Fibroblast of villous mesenchyme (primary cell): ENCODE results near the gene R3HDM4. TPM values are rescaled to one million over a fixed set of nuclear protein-coding genes. Genes with fewer than 3 reads are reported as not detected.
A peak's percentile ranks its signal among the peaks of the same experiment; 100 is the strongest.

ENCODE experiments used
- DNase-seq: peaks from one replicate; pipeline ENCODE4 v3.0.0-alpha.2; 2010; ENCODE audit warnings: low read depth
- H3K4me3 ChIP-seq: 2 replicates; pipeline ENCODE4 v1.5.1; 2011; ENCODE audit warnings: low read depth, mild to moderate bottlenecking, low read length
- total RNA-seq: library from RNA; depleted of rRNA; stranded (reverse); fragments of >200 nt; gene quantifications from 2 replicates; pipeline ENCODE4 v1.2.3, GENCODE V29; 2012
- TF ChIP-seq, protein P1 (sequence below): IDR thresholded peaks from 2 replicates; pipeline ENCODE4 v1.5.1; 2012; ENCODE audit warnings: low read depth, mild to moderate bottlenecking, low read length; ENCODE audit not compliant: insufficient read depth

Gene R3HDM4
- total RNA-seq, 1 donor = 26.3 TPM

GRCh38 chr19:929891-930258, 16.9 kb upstream of the R3HDM4 start:
- TF ChIP-seq, protein P1, sequence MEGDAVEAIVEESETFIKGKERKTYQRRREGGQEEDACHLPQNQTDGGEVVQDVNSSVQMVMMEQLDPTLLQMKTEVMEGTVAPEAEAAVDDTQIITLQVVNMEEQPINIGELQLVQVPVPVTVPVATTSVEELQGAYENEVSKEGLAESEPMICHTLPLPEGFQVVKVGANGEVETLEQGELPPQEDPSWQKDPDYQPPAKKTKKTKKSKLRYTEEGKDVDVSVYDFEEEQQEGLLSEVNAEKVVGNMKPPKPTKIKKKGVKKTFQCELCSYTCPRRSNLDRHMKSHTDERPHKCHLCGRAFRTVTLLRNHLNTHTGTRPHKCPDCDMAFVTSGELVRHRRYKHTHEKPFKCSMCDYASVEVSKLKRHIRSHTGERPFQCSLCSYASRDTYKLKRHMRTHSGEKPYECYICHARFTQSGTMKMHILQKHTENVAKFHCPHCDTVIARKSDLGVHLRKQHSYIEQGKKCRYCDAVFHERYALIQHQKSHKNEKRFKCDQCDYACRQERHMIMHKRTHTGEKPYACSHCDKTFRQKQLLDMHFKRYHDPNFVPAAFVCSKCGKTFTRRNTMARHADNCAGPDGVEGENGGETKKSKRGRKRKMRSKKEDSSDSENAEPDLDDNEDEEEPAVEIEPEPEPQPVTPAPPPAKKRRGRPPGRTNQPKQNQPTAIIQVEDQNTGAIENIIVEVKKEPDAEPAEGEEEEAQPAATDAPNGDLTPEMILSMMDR = no peak
- no peak for DNase-seq
- H3K4me3 ChIP-seq = no peak overlapping the region

GRCh38 chr19:929203-929890, 16.3 kb upstream of the R3HDM4 start:
- TF ChIP-seq, protein P1 = no peak
- DNase-seq = no peak
- H3K4me3 ChIP-seq = no peak overlapping the region

DNA sequence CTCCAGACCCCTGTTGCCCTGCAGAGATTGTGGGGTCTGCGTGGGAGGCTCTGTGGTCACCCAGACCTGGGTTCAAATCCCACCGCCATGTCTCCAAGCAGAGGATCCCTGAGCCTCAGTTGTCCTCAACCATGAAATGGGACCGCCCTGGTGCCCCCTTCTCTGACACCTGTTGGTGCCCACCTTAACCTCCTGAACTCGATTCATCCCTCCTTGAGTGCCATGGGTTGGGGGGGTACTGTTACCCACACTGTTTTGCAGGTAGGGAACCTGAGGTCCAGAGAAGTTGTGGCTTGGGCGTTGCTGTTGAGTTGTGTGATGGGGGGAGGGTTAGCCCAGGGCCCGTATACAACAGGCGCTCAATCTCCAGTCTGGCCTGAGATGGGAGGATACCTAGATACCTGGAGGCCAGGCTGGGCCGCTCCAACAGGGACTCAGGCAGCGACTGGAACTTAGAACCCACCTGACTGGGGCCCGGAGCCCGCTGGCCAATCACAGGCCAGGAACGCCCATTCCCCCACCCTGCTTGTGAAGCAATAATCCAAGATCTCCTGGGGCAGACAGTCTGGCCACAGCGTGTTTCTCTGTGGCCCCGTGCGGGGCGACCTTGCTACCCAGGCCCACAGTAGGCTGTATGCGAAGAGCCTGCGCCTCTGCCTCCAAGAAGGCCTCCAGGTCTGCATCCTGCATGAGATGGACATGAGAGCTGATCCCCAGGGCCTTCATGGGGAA, 15.6 kb upstream of the R3HDM4 start:
- DNase-seq = peak; percentile 65
- TF ChIP-seq, protein P1 = no peak
- H3K4me3 ChIP-seq = peak overlapping the region; percentile 91

- H3K4me3 ChIP-seq = peak overlapping the region; percentile 91
- TF ChIP-seq, protein P1 = no peak
- peak; percentile 43 for DNase-seq
These were observed 14.9 kb upstream of the R3HDM4 start for GRCh38 chr19:927780-928401.

DNA sequence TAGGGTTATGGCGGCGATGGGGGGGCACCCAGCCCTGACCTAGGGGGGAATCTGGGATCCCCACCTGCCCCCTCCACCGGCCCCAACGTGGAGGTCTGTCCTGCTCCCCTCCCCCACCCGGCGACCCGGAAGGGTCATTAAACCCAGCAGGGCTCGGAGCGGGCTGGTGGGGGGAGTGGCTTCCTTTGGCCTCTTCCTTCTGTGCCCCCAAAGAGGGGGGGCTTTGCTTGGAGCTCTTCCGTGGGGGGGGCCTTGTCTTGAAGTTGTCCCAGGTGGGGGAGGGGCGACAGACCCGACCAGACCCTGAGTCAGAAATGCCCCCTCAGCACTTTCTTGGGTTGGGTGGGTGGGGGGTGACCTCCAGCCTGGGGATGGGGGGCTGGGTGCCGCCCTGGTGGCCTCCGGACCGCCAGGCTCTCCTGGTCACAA, 14.3 kb upstream of the R3HDM4 start:
- DNase-seq = no peak
- peak overlapping the region; percentile 91 for H3K4me3 ChIP-seq
- TF ChIP-seq, protein P1 = no peak

DNA sequence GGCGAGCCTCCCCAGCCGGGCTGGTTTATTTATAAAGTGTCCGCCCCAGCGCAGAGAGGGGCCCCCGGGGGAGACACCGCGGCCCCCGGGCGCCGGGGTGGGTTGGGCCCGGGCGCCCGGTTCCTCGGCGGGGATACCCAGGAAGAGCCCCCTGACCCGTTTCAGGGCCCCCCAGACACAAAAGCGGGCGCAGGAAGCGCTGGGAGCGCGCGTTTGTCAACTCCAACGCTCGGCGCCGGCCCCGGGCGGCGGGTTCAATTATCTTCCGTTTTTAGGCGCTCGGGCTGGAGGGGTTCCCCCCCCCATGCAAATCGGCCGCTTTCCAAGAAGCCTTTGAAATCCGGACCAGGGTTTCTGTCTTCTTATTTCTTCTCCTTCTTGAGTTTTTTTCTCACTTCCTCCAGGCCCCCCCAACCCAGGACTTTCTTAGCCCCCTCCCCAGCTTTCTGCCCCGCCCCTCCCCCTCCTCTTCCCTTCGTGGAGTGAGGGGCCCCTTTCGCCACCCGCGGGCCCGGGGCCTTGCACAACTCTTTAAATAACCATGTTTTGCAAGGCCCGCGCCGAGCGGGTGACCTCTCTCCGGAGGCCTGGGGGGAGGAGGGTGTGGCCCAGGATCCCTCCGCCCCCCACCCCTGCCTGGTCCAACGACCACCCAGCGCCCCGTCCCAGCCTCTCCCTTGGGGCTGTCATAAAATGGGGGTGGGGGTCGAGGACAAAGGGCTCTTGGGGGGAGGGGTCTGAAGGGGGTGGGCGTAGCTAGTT, 13.8 kb upstream of the R3HDM4 start:
- H3K4me3 ChIP-seq = peak overlapping the region; percentile 91
- peak; percentile 84 for DNase-seq
- TF ChIP-seq, protein P1 = no peak
